Body of pancreas (tissue), 4 donors: Measurements from ENCODE around the gene FAM83C.

Source experiments
- POLR2A ChIP-seq, 3 donors: fragments of 450-650 bp; IDR thresholded peaks; one replicate each; pipeline ENCODE4 v1.6.1; 2016; ENCODE audit warnings: antibody characterized with exemption in 3 of 3, mild to moderate bottlenecking in 2 of 3
- TF ChIP-seq, protein P1 (sequence below), 7 experiments: fragments of 450-650 bp in 4 of 7; fragments of 200-600 bp in 3 of 7; sonication (generic) in 3 of 7; IDR thresholded peaks; one replicate each; pipeline ENCODE4 v1.5.1; 2016 to 2019; ENCODE audit warnings: antibody characterized with exemption in 7 of 7

DNA sequence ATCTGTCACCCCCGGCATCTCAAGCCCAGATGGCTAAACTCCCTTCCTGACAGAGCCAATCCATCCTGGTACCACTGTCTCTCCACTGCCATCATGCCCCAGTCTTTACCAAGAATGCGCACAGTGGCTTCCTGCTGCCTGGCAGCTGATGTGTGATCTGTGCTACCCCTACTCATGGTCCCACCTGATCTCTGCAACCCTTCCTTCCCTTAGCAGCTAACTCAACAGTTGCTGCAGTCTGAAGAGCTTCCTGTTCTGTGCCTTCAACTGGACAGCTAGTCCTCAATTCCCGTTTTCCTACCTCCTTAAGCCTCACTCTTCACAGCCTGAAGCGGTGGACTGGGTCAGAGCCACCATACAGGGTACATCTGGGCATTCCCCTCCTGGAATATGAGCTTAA, 7.6 kb upstream of the FAM83C start:
- TF ChIP-seq, protein P1, sequence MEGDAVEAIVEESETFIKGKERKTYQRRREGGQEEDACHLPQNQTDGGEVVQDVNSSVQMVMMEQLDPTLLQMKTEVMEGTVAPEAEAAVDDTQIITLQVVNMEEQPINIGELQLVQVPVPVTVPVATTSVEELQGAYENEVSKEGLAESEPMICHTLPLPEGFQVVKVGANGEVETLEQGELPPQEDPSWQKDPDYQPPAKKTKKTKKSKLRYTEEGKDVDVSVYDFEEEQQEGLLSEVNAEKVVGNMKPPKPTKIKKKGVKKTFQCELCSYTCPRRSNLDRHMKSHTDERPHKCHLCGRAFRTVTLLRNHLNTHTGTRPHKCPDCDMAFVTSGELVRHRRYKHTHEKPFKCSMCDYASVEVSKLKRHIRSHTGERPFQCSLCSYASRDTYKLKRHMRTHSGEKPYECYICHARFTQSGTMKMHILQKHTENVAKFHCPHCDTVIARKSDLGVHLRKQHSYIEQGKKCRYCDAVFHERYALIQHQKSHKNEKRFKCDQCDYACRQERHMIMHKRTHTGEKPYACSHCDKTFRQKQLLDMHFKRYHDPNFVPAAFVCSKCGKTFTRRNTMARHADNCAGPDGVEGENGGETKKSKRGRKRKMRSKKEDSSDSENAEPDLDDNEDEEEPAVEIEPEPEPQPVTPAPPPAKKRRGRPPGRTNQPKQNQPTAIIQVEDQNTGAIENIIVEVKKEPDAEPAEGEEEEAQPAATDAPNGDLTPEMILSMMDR (IDR thresholded peaks at IDR 0.05), result no peak
- no peak for TF ChIP-seq POLR2A (IDR thresholded peaks at IDR 0.05)
